ENCODE data around the gene TXNRD2. TPM values are rescaled to one million over a fixed set of nuclear protein-coding genes. Genes with fewer than 3 reads are reported as not detected.

The TXNRD2 gene
- total and polyA plus RNA-seq, 10 of the 15 experiments (the other 5 are each of a cell fraction or from before 2014, with no cell fraction given): 1.6 to 26.0 (median 13.9) TPM

GRCh38 chr22:19842393-19843106, 99.1 kb downstream of the TXNRD2 start:
- H4K20me1 ChIP-seq (ENCODE audit: control insufficient read depth, insufficient read depth): no peaks in the 10 kb centered on the region
- ChIA-PET SMC1A (ENCODE audit: uncharacterized antibody, unreplicated experiment) (no interaction called here), CTCF (no interaction called here), RAD21 (ENCODE audit: unreplicated experiment) (interaction anchor here (0.6 kb wide), 1 partner anchor 107 kb away, joined by 4 read pairs; no protein-coding TSS in a partner anchor), POLR2A (no interaction called here)
- H3K36me3 ChIP-seq (ENCODE audit: control insufficient read depth in 2 of 2, insufficient read depth in 2 of 2, low read length in 1 of 2): no peaks in the 10 kb centered on the region
- H3K27ac ChIP-seq (ENCODE audit: control insufficient read depth, insufficient read depth): no peak overlapping the region
- H3K4me2 ChIP-seq (ENCODE audit: control insufficient read depth, insufficient read depth): no peak overlapping the region
- H2AFZ ChIP-seq (ENCODE audit: control insufficient read depth, low read depth, low read length): no peak overlapping the region
- no peaks in the 10 kb centered on the region; the same call in 2 of the 3 replicates for H3K9me3 ChIP-seq (replicated peaks; ENCODE audit: control insufficient read depth, insufficient read depth, low read length)
- H3K27me3 ChIP-seq (replicated peaks in 1 of 2; ENCODE audit: control insufficient read depth in 2 of 2, insufficient read depth in 2 of 2, low read length in 1 of 2): no peaks in the 10 kb centered on the region
- no peak overlapping the region for H3K4me3 ChIP-seq
- ATAC-seq (no peak), DNase-seq (ENCODE audit: low read depth, low spot score) (no peak), FAIRE-seq (no peak)
- in situ Hi-C loops (cut with MboI) (no loop called here), intact Hi-C loops (cut with micrococcal nuclease; ENCODE audit: unreplicated experiment) (no loop called here)
- no peak overlapping the region for H3K9ac ChIP-seq (ENCODE audit: control insufficient read depth, insufficient read depth, low read length)
- WGBS (ENCODE audit: insufficient coverage, insufficient replicate concordance, low lambda C conversion rate, missing lambda C conversion rate): 89% methylated on average over 12 of the region's 12 CpGs
- BruUV-seq (replicated peaks): no TSS peak
- no peaks in the 10 kb centered on the region for H3K79me2 ChIP-seq (ENCODE audit: control insufficient read depth, insufficient read depth, low read length)
- H3K4me1 ChIP-seq (ENCODE audit: control insufficient read depth, insufficient read depth, low read length): no peaks in the 10 kb centered on the region; the same call in none of the 2 replicates
- TF ChIP-seq, protein P1, sequence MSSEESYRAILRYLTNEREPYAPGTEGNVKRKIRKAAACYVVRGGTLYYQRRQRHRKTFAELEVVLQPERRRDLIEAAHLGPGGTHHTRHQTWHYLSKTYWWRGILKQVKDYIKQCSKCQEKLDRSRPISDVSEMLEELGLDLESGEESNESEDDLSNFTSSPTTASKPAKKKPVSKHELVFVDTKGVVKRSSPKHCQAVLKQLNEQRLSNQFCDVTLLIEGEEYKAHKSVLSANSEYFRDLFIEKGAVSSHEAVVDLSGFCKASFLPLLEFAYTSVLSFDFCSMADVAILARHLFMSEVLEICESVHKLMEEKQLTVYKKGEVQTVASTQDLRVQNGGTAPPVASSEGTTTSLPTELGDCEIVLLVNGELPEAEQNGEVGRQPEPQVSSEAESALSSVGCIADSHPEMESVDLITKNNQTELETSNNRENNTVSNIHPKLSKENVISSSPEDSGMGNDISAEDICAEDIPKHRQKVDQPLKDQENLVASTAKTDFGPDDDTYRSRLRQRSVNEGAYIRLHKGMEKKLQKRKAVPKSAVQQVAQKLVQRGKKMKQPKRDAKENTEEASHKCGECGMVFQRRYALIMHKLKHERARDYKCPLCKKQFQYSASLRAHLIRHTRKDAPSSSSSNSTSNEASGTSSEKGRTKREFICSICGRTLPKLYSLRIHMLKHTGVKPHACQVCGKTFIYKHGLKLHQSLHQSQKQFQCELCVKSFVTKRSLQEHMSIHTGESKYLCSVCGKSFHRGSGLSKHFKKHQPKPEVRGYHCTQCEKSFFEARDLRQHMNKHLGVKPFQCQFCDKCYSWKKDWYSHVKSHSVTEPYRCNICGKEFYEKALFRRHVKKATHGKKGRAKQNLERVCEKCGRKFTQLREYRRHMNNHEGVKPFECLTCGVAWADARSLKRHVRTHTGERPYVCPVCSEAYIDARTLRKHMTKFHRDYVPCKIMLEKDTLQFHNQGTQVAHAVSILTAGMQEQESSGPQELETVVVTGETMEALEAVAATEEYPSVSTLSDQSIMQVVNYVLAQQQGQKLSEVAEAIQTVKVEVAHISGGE (CRISPR knock-in tag; IDR thresholded peaks at IDR 0.05): no peak
- no peak for TF ChIP-seq STAT1 (conservative IDR thresholded peaks at IDR 0.05)
- no peak for TF ChIP-seq SP1 (IDR thresholded peaks at IDR 0.05; ENCODE audit: low read depth, low read length)
- TF ChIP-seq PBX3 (IDR thresholded peaks at IDR 0.05; ENCODE audit: insufficient replicate concordance, low read depth, low read length): no peak
- no peak for TF ChIP-seq FOXK2 (IDR thresholded peaks at IDR 0.05)
- no peak for TF ChIP-seq SIX5 (IDR thresholded peaks at IDR 0.05; ENCODE audit: low read depth, low read length, severe bottlenecking)
- TF ChIP-seq NBN (IDR thresholded peaks at IDR 0.05): no peak
- TF ChIP-seq RB1 (IDR thresholded peaks at IDR 0.05; ENCODE audit: borderline replicate concordance): no peak
- TF ChIP-seq NRF1 (conservative IDR thresholded peaks at IDR 0.05; ENCODE audit: low read depth, low read length): no peak
- TF ChIP-seq TAF1 (IDR thresholded peaks at IDR 0.05; ENCODE audit: borderline replicate concordance, low read depth, low read length): no peak
- TF ChIP-seq BMI1 (IDR thresholded peaks at IDR 0.05; ENCODE audit: borderline replicate concordance): no peak
- no peak for TF ChIP-seq REST (IDR thresholded peaks at IDR 0.05; ENCODE audit: low read depth, low read length)
- no peak for TF ChIP-seq HDAC2 (IDR thresholded peaks at IDR 0.05)
- no peak for TF ChIP-seq IRF5 (IDR thresholded peaks at IDR 0.05; ENCODE audit: borderline replicate concordance)
- TF ChIP-seq ETV6 (conservative IDR thresholded peaks at IDR 0.05 in 1 of 2, IDR thresholded peaks at IDR 0.05 in 1 of 2; ENCODE audit: borderline replicate concordance in 1 of 2, low read depth in 1 of 2): no peak
